Measurements from ENCODE around the gene ATXN7L2.

Gene ATXN7L2

DNA sequence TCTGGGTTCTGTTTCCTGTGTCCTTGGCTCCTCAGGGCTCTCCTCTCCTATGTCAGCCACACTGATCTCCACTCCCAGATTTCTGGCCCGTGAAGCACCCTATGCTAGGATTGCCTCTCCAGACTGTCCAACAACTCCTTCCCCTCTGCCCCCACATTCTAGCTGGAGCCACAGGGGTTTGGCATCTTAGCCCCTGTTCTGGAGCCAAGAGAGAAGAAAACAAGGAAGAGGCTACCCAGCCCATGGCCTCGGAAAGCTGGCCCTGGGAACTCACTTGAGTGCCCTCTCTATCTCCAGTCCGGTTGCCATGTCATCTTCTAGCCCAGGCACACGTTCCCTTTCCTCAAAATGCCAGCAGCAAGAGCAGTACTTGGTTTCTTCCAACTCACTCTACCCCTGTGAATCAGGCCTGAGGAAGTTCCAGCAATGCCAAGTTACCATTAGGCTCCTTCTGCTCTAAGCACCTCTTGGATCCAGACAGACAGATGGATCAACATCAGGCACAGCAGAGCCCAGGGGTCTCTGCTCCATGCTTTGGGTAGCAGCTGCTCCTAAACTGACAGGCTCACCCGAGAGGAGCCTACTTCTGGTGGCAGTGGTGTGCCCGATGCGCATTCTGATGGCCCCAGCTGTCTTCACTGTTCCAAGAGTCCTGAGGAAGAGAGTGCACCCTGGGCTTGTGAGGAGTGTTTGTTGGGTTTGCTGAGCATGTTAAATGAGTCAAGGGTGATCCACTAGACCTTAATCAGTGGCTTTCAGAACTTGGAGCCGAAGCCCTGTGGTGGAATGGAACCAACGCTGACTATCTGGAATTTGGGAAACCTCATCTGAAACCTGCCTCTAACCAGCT is 44.4 kb downstream of the ATXN7L2 start:
- DNase-seq (ENCODE audit: low read depth), result no peak

DNA sequence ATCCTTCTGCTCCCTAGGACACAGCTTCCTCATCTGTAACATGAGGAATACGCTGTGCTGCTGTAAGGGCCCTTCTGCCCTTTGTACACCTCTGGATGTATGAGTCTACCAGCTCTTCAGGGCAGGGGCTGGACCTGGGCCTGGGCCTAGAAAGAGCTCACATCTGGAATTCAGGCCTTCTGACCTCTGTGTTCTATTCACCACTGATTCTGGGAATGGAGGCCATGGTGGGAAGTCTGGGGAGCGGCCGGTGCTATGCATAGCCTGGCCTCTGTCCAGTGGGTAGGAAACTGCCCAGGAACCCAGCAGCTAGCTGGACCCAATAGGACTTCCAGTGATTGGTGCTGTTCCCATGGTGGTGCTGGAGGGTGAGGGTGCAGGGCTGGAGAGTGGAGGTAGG is 45.0 kb downstream of the ATXN7L2 start:
- no peak for DNase-seq (ENCODE audit: low read depth)

DNA sequence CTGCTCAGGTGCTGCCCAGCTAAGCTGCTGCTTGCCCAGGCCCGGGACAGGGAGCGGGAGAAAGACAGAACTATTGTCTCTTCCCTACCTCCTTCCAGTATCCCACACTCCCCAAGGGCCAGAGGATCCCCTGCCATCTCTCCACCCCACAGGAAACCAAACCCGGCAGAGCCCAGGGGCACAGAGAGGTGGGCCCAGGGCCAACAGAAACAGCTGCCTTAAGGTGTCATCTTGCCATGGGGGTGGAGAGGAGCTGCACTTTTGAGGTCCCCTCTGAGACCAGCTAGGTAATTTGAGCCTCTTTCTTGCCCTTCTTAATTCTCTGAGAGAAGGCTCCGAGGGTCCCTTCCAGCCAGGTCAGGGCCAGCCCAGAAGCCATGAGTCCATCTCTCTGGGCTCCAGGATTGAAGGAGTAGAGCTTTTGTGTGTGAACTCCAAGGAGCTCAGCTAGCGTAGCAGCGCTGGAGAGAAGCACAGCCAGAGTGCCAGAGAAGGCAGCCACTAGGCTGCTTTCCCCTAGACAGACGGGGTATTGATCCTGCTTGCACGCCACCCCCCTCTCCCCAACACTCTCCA is 46.3 kb downstream of the ATXN7L2 start:
- no peak for DNase-seq (ENCODE audit: low read depth)

GRCh38 chr1:109530457-109531087 is 46.9 kb downstream of the ATXN7L2 start:
- DNase-seq (ENCODE audit: low read depth), result no peak

GRCh38 chr1:109531380-109531779 is 47.7 kb downstream of the ATXN7L2 start:
- no peak for DNase-seq (ENCODE audit: low read depth)

- DNase-seq (ENCODE audit: low read depth), result no peak
These were observed 48.2 kb downstream of the ATXN7L2 start for GRCh38 chr1:109531826-109532364.

DNA sequence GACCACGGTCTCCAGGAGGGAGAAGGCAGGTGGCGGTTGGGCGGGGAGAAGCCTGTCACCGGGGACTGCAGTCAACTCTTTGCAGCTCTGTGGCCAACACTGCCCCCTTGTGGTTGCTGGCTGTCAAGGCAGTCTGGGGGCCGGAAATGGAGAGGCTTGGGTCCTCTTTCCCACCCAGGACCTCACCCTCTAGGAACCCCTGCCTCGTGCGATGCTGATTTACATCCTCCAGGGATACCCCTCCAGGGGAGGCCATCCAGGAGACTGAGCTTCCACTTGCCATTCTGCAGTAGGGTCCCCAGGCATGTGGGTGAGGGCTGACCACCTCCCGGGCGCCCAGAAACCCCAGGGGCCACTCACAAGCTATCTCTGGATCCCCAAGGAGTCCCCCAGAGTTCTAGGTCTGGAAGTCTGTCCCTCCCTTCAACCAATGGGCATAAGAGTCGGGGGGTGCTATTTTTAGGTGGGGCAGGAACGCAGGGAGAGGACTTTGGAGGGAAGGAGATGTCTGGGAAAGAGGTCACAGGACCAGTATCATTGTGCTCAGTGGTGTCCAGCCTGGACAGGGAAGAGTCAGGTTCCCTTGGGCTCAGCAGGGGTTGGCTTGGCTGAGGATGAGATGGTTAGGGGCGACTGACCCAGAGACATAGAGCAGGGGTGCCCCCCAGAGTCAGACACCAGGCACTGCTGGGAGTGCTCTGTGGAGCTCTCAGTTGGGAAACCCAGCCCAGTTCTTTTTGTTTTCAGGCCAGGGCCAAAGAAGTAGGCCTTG is 48.8 kb downstream of the ATXN7L2 start:
- DNase-seq (ENCODE audit: low read depth), result peak; percentile 59

GRCh38 chr1:109534307-109534858 is 50.7 kb downstream of the ATXN7L2 start:
- no peak for DNase-seq (ENCODE audit: low read depth)

GRCh38 chr1:109535481-109535880 is 51.8 kb downstream of the ATXN7L2 start:
- peak; percentile 13 for DNase-seq (ENCODE audit: low read depth)

GRCh38 chr1:109535971-109536491 is 52.3 kb downstream of the ATXN7L2 start:
- no peak for DNase-seq (ENCODE audit: low read depth)

DNA sequence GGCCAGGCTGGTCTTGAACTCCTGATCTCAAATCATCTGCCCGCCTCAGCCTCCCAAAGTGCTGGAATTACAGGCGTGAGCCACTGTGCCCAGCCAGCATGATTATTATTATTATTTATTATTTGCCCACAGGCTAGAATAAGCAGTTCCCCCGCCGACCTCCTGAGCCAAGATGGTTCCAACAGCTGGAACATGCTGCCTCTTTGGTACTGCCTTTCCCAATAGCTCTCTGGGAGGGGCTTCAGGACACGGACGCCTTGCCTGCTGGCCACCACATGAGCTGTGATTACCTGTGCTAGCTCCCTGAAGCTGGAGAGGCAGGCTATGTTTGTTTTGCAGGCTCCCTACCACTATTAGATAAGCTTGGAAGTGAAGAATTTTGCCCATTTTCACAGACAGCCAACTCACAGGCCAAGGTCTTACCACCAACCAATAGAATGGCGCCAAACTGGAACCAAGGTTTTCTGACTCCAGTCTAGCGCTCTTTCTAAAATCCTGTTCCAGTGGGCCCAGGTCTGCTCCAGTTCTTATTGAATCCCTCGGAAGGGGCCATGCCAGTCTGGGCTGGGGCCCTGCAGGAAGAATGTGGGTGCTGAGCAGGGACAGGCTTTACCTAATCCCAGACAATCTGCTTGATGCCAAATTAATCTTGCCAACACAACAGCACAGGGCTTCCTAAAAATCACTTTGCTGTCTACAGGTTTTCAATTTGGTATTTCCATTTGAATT is 53.9 kb downstream of the ATXN7L2 start:
- no peak for DNase-seq (ENCODE audit: low read depth)

DNA sequence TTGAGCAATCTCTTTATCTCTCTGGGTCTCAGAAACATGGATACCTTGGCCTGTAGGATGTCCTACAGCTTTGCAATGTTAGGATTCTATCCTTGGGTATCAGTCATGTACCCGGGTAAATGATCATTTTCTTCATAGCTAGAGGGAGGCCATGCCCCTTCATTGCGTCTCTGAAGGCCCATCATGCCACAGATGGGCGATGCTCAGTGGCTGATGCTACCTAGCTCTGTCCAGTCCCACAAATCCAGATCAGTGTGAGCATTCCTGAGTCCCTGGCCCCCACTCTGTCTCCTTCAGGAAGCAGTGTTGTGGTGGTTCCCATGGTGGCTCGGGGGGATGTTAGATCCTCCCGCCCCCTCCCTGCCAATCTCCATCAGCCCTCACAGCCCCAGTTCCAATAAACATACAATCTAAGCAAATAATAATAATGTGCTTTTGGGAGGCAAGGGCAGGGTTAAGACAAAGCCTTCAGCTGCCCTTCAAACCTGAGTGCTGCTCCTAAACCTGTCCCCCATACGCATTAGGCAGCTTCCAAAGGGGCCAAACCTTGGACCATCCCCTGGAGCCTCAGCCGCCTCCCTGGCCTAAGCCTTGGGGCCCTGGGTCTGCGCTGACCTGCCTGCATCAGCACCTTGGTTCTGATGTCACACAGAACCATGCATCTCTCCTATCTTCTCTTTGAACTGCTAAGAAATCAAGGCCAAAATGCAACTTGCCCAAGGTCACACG is 55.3 kb downstream of the ATXN7L2 start:
- no peak for DNase-seq (ENCODE audit: low read depth)

- no peak for DNase-seq (ENCODE audit: low read depth)
These were observed 56.0 kb downstream of the ATXN7L2 start, which contains the start of gene GPR61 for GRCh38 chr1:109539676-109540075. TSS of gene GPR61 (plus strand) at chr1:109539872. CDS start at chr1:109543023, 3,151 bp downstream.

DNA sequence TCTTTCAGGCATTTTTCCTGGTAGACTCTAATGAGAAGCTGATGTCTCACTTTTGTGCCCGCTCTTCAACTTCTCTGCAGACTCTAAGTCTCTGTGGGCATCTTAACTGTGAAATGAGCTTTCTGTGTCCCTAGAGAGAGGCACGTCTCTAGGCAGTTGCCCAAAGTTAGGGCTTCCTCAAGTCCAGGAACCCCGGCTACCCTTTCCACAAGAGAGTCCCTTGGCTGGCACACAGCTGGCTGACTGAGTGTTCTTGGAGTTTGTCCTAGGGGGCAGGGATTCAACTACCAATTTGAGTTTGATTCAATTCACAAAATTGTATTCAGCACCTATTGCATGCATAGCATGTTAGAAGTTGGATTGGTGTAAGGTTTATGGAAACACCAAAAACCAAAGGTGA is 57.4 kb downstream of the ATXN7L2 start:
- no peak for DNase-seq (ENCODE audit: low read depth)
